ENCODE data around the gene TMEM117. TPM values are rescaled to one million over a fixed set of nuclear protein-coding genes. Genes with fewer than 3 reads are reported as not detected.

The TMEM117 gene
- total RNA-seq, 6 experiments from 2014 or later = 5.5 to 8.8 (median 7.0) TPM

DNA sequence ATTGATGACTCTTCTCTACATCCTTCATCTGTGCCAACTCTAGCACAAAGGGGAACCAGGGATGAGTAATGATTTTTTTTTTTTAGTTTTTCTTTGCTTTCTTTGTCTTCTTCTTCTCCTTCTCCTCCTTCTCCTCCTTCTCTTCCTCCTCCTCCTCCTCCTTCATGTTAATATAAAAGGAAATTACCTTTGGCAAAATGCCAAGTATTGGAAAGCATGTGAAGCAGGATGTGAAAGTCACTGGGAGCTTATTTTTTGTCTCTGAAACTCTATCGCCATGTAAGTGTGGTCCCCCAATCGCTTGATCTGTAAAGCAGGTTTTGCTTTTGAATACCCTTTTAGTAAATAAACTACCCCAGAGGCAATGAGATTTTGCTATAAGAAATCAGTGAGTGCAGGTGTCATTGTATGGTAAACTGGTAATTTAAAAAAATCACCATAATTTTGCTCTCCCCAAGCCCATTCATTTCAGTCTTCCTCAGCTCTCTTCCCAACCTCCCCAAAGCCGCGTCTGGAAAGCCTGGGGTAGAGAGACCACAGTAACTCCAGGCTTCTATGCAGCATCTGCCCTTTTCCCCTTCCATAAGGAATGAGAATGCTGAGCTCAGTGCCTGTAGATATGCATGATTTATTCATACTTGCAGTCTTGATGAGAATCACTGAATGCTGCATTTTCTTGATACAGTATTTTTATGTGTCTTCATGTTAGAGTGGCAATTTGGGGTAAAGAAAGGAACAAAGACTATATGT, 388.7 kb downstream of the TMEM117 start:
- Mint-ChIP-seq H3K4me3 (no peak overlapping the region), H3K36me3 (ENCODE audit: low read depth) (no peaks in the 10 kb centered on the region), H3K4me1 (ENCODE audit: low read depth) (no peaks in the 10 kb centered on the region), H3K27ac (no peak overlapping the region), H3K27me3 (ENCODE audit: insufficient read depth) (peaks cover 3% of the 10 kb centered on the region), H3K9me3 (no peaks in the 10 kb centered on the region)
- DNase-seq = no peak
- TF ChIP-seq, protein P1, sequence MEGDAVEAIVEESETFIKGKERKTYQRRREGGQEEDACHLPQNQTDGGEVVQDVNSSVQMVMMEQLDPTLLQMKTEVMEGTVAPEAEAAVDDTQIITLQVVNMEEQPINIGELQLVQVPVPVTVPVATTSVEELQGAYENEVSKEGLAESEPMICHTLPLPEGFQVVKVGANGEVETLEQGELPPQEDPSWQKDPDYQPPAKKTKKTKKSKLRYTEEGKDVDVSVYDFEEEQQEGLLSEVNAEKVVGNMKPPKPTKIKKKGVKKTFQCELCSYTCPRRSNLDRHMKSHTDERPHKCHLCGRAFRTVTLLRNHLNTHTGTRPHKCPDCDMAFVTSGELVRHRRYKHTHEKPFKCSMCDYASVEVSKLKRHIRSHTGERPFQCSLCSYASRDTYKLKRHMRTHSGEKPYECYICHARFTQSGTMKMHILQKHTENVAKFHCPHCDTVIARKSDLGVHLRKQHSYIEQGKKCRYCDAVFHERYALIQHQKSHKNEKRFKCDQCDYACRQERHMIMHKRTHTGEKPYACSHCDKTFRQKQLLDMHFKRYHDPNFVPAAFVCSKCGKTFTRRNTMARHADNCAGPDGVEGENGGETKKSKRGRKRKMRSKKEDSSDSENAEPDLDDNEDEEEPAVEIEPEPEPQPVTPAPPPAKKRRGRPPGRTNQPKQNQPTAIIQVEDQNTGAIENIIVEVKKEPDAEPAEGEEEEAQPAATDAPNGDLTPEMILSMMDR (IDR thresholded peaks at IDR 0.05) = no peak

GRCh38 chr12:44225149-44225510, 389.2 kb downstream of the TMEM117 start:
- Mint-ChIP-seq H3K4me1 (ENCODE audit: low read depth) (no peaks in the 10 kb centered on the region), H3K27me3 (ENCODE audit: insufficient read depth) (peaks cover 3% of the 10 kb centered on the region), H3K27ac (no peak overlapping the region), H3K9me3 (no peaks in the 10 kb centered on the region), H3K36me3 (ENCODE audit: low read depth) (no peaks in the 10 kb centered on the region), H3K4me3 (no peak overlapping the region)
- TF ChIP-seq, protein P1 (IDR thresholded peaks at IDR 0.05) = no peak
- no peak for DNase-seq

GRCh38 chr12:44227616-44228015, 391.7 kb downstream of the TMEM117 start:
- H3K9me3 Mint-ChIP-seq = no peaks in the 10 kb centered on the region
- H3K27ac Mint-ChIP-seq = no peak overlapping the region
- TF ChIP-seq, protein P1 (IDR thresholded peaks at IDR 0.05) = no peak
- no peaks in the 10 kb centered on the region for H3K4me1 Mint-ChIP-seq (ENCODE audit: low read depth)
- no peak for DNase-seq
- no peaks in the 10 kb centered on the region for H3K36me3 Mint-ChIP-seq (ENCODE audit: low read depth)
- no peaks in the 10 kb centered on the region; the same call in 1 of the 2 replicates for H3K27me3 Mint-ChIP-seq (ENCODE audit: insufficient read depth)
- H3K4me3 Mint-ChIP-seq = no peak overlapping the region

- no peaks in the 10 kb centered on the region; the same call in 1 of the 2 replicates for H3K27me3 Mint-ChIP-seq (ENCODE audit: insufficient read depth)
- TF ChIP-seq, protein P1 (IDR thresholded peaks at IDR 0.05) = no peak
- no peak overlapping the region for H3K27ac Mint-ChIP-seq
- no peak for DNase-seq
- no peaks in the 10 kb centered on the region for H3K4me1 Mint-ChIP-seq (ENCODE audit: low read depth)
- H3K9me3 Mint-ChIP-seq = no peaks in the 10 kb centered on the region
- H3K36me3 Mint-ChIP-seq (ENCODE audit: low read depth) = no peaks in the 10 kb centered on the region
- H3K4me3 Mint-ChIP-seq = no peak overlapping the region
Measured at GRCh38 chr12:44229846-44230245, 394.0 kb downstream of the TMEM117 start.

DNA sequence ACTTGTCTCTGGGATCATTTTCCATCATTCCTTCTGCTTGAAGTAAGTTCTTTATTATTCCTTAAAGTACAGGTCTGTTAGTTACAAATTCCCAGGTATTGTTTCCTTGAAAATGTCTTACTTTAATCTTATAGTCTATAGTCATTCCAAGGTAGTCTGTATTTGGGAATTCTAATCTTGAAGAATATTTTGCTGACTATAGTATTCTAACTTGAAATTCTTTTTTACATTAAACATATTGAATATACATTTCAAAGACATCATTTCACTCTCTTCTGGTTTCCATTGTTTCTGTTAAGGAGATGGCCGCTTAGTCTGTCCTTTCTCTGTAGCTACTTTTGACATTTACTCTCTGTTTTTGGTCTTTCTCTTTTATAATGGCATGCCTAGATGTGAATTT, 399.8 kb downstream of the TMEM117 start:
- no peak for DNase-seq
- H3K4me3 Mint-ChIP-seq = no peak overlapping the region
- H3K36me3 Mint-ChIP-seq (ENCODE audit: low read depth) = no peaks in the 10 kb centered on the region
- H3K9me3 Mint-ChIP-seq = no peaks in the 10 kb centered on the region
- H3K27me3 Mint-ChIP-seq (ENCODE audit: insufficient read depth) = no peaks in the 10 kb centered on the region; the same call in 1 of the 2 replicates
- H3K4me1 Mint-ChIP-seq (ENCODE audit: low read depth) = no peaks in the 10 kb centered on the region
- H3K27ac Mint-ChIP-seq = no peak overlapping the region
- TF ChIP-seq, protein P1 (IDR thresholded peaks at IDR 0.05) = no peak

All from HFFc6 (cell line).